HEK293 (cell line): Measurements from ENCODE around the gene KRTAP10-10.

ENCODE experiments used
- CTCF ChIA-PET: fragments of 350-600 bp; formaldehyde crosslinking; extraction: SDS; loops from one replicate; lab custom pipeline; 2021; ENCODE audit warnings: antibody characterized with exemption; lab: Yijun Ruan, JAX
- POLR2A ChIA-PET: fragments of 300-600 bp; formaldehyde crosslinking; extraction: SDS; loops from one replicate; lab custom pipeline; 2020; ENCODE audit warnings: antibody characterized with exemption, inconsistent platforms; lab: Yijun Ruan, JAX
- H3K27ac ChIP-seq: fragments of 200-500 bp; sonication (Bioruptor generic); 2 replicates; pipeline ENCODE4 v1.5.1; 2014; ENCODE audit warnings: low read depth, low read length, control low read depth, inconsistent platforms; ENCODE audit errors: extremely low read depth
- H3K36me3 ChIP-seq, 2 experiments: fragments of 200-500 bp in 1 of 2; sonication (Bioruptor generic) in 1 of 2; 1 replicate in 1 of 2; 2 replicates in 1 of 2; pipeline ENCODE4 v1.5.1; 2014 to 2017; ENCODE audit warnings: inconsistent platforms in 2 of 2, low read length in 2 of 2; ENCODE audit not compliant: control insufficient read depth in 2 of 2, insufficient read depth in 1 of 2
- H3K4me1 ChIP-seq: fragments of 200-500 bp; sonication (Bioruptor generic); 2 replicates; pipeline ENCODE4 v1.5.1; 2014; ENCODE audit warnings: mild to moderate bottlenecking, low read length, inconsistent platforms; ENCODE audit not compliant: control insufficient read depth, insufficient read depth
- H3K4me3 ChIP-seq: 2 replicates; pipeline ENCODE4 v1.5.1; 2011; ENCODE audit warnings: low read depth, mild to moderate bottlenecking, control low read depth, low read length, moderate library complexity
- H3K9me3 ChIP-seq: fragments of 200-500 bp; sonication (Bioruptor generic); 2 replicates; pipeline ENCODE4 v1.5.1; 2014; ENCODE audit warnings: low read depth, low read length, inconsistent platforms; ENCODE audit not compliant: control insufficient read depth, insufficient read depth
- GLIS1 ChIP-seq: fragments of 450-650 bp; formaldehyde crosslinking; IDR thresholded peaks from 2 replicates; pipeline ENCODE4 v1.5.1; 2016; ENCODE audit warnings: missing biosample characterization, missing genetic modification characterization
- HOXC10 ChIP-seq: sonication (generic); formaldehyde crosslinking; IDR thresholded peaks from 2 replicates; pipeline ENCODE4 v1.8.1; 2023; ENCODE audit warnings: mild to moderate bottlenecking, missing genetic modification reagents
- ZBTB1 ChIP-seq: fragments of 450-650 bp; formaldehyde crosslinking; IDR thresholded peaks from 2 replicates; pipeline ENCODE4 v1.5.1; 2016; ENCODE audit warnings: missing biosample characterization, missing genetic modification characterization
- ZNF830 ChIP-seq: fragments of 450-650 bp; IDR thresholded peaks from 2 replicates; pipeline ENCODE4 v1.5.0; 2018; ENCODE audit warnings: missing biosample characterization, missing genetic modification characterization, low read depth, mild to moderate bottlenecking, moderate library complexity
- TF ChIP-seq, protein P1 (sequence below): fragments of 450-650 bp; IDR thresholded peaks from 2 replicates; pipeline ENCODE4 v1.5.1; 2018; ENCODE audit warnings: missing biosample characterization, missing genetic modification characterization
- TF ChIP-seq, protein P2 (sequence below): fragments of 450-650 bp; IDR thresholded peaks from 2 replicates; pipeline ENCODE4 v1.5.1; 2018; ENCODE audit warnings: missing biosample characterization, mild to moderate bottlenecking, missing genetic modification characterization

The KRTAP10-10 gene

DNA sequence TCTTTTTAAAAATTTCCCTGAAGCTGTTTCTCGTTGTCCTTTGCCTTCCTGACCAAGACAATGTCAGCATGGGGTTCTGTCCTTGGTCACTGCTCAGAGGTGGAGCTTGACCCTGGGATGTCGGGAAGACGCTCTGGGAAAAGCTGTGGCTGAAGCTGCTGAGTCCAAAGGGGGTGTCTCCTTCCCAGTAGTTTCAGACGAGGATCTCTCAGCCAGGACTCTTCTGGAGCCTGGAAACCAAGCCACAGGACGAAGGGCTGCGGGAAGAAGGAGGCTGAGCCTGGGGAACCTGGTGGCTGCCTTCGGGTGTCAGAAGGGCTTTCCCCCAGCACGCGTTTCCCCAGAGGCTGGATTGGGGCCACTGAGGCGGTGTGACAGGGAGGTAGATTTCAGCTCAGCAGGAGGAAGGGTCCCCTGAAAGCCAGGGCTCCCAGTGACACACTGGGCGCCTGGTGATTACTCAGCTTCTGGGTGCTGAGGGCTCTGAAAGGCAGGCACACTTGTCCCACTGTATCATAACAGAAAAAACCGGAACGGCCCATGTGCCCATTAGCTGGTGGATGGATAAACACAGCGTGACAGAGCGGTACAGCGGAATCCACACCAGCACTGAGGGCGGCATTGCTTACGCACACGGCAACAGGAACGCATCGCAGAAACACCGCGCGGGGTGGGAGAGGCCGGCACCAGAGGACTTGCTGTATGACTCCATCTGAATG is 49.8 kb downstream of the KRTAP10-10 start (continued):
- TF ChIP-seq, protein P1, sequence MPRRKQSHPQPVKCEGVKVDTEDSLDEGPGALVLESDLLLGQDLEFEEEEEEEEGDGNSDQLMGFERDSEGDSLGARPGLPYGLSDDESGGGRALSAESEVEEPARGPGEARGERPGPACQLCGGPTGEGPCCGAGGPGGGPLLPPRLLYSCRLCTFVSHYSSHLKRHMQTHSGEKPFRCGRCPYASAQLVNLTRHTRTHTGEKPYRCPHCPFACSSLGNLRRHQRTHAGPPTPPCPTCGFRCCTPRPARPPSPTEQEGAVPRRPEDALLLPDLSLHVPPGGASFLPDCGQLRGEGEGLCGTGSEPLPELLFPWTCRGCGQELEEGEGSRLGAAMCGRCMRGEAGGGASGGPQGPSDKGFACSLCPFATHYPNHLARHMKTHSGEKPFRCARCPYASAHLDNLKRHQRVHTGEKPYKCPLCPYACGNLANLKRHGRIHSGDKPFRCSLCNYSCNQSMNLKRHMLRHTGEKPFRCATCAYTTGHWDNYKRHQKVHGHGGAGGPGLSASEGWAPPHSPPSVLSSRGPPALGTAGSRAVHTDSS (tag by site-specific recombination), result no peak
- TF ChIP-seq ZBTB1, result no peak

DNA sequence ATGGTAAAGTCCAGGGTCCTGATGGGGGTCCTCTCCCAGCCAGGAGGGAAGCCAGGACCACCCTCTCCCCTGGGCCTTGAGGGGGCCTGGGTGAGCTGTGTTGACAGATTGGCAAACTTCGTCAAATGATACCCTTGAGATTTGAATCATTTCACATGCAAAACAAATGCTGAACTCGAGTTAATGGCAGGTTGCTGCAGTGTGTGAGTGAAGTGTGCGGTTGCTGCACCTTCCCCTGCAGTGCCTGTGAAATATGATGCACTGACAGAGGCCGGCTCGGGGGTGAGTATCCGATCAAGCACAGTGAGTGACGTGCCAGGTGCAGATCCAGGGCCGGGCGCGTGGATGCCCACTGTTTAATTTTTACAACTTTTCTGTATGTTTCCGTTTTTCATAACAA is 50.5 kb downstream of the KRTAP10-10 start:
- ChIA-PET CTCF (no interaction called here), POLR2A (no interaction called here)
- Histone ChIP-seq H3K4me3 (no peak overlapping the region), H3K9me3 (no peaks in the 10 kb centered on the region; the same call in 1 of the 2 replicates), H3K27ac (no peak overlapping the region), H3K36me3 (no peaks in the 10 kb centered on the region), H3K4me1 (no peaks in the 10 kb centered on the region)
- TF ChIP-seq HOXC10 (CRISPR knock-in tag), result no peak
- TF ChIP-seq ZNF830 (tag by site-specific recombination), result no peak
- TF ChIP-seq, protein P2, sequence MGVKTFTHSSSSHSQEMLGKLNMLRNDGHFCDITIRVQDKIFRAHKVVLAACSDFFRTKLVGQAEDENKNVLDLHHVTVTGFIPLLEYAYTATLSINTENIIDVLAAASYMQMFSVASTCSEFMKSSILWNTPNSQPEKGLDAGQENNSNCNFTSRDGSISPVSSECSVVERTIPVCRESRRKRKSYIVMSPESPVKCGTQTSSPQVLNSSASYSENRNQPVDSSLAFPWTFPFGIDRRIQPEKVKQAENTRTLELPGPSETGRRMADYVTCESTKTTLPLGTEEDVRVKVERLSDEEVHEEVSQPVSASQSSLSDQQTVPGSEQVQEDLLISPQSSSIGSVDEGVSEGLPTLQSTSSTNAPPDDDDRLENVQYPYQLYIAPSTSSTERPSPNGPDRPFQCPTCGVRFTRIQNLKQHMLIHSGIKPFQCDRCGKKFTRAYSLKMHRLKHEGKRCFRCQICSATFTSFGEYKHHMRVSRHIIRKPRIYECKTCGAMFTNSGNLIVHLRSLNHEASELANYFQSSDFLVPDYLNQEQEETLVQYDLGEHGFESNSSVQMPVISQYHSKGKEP, result no peak
- peak; percentile 71 for TF ChIP-seq GLIS1 (tag by site-specific recombination)
